Measurements from ENCODE around the gene SOS1.

GRCh38 chr2:39124746-39125057 lies 3.9 kb upstream of the SOS1 start:
- TF ChIP-seq CTCF (IDR thresholded peaks at IDR 0.05) (no peak), POLR2A (IDR thresholded peaks at IDR 0.05) (no peak)
